ENCODE results near the gene IFNAR1. TPM values are rescaled to one million over a fixed set of nuclear protein-coding genes. Genes with fewer than 3 reads are reported as not detected.

The IFNAR1 gene
- polyA plus RNA-seq, 3 donors: 16.8 to 95.3 (median 56.2) TPM

GRCh38 chr21:33388188-33388587 lies 63.4 kb downstream of the IFNAR1 start:
- peaks cover 17% of the 10 kb centered on the region for H3K79me2 ChIP-seq (ENCODE audit: insufficient read depth, low read length)
- H3K4me2 ChIP-seq (replicated peaks; ENCODE audit: extremely low read depth, low read length, poor library complexity, severe bottlenecking): peak overlapping the region; percentile 28
- H3K27ac ChIP-seq (ENCODE audit: low read depth in 1 of 2, low read length in 2 of 2): peak overlapping the region; percentile 82 to 92
- no CpG with 5 or more reads among the region's 4 CpGs for WGBS (ENCODE audit: insufficient coverage)
- no peaks in the 10 kb centered on the region for H3K27me3 Mint-ChIP-seq (ENCODE audit: low read depth in 3 of 3)
- DNase-seq: peak; percentile 77 to 95 (median 91)
- H2AFZ ChIP-seq (ENCODE audit: insufficient read depth, low read depth, low read length, poor library complexity, severe bottlenecking): no peak overlapping the region
- peaks cover 94 to 100% of the 10 kb centered on the region in 2 donors for H3K4me1 ChIP-seq (ENCODE audit: control insufficient read depth in 1 of 2, insufficient read depth in 2 of 2, low read length in 2 of 2)
- H3K4me1 Mint-ChIP-seq: peaks cover 87% of the 10 kb centered on the region
- H3K36me3 ChIP-seq (replicated peaks in 1 of 2; ENCODE audit: control insufficient read depth in 1 of 2, insufficient read depth in 2 of 2, low read length in 2 of 2): no peaks in the 10 kb centered on the region
- peak overlapping the region in 1 of 3 experiments; percentile 6 for H3K4me3 ChIP-seq (replicated peaks in 1 of 3; ENCODE audit: low read depth in 2 of 3, low read length in 3 of 3)
- H3K4me3 Mint-ChIP-seq: peak overlapping the region in 1 of 2 donors; percentile 54
- no peaks in the 10 kb centered on the region for H4K20me1 ChIP-seq (ENCODE audit: insufficient read depth, low read length)
- H3K9me3 Mint-ChIP-seq: peaks cover 0 to 2% (median 0%) of the 10 kb centered on the region in 7 donors
- no peak for TF ChIP-seq CTCF (IDR thresholded peaks at IDR 0.05)
- intact Hi-C loops (cut with micrococcal nuclease): no loop called here
- H3K9me3 ChIP-seq (replicated peaks in 1 of 2; ENCODE audit: control insufficient read depth in 1 of 2, insufficient read depth in 1 of 2, low read length in 2 of 2): no peaks in the 10 kb centered on the region
- H3K36me3 Mint-ChIP-seq: peaks cover 3 to 4% of the 10 kb centered on the region in 2 donors
- peak overlapping the region; percentile 35 for H3K9ac ChIP-seq (ENCODE audit: insufficient read depth, low read length, poor library complexity, severe bottlenecking)
- no peaks in the 10 kb centered on the region for H3K27me3 ChIP-seq (ENCODE audit: control insufficient read depth in 2 of 2, insufficient read depth in 2 of 2, low read length in 2 of 2)
- peak overlapping the region; percentile 97 to 100 (median 99) for H3K27ac Mint-ChIP-seq

- Histone ChIP-seq H3K9me3 (replicated peaks in 1 of 2; ENCODE audit: control insufficient read depth in 1 of 2, insufficient read depth in 1 of 2, low read length in 2 of 2) (no peaks in the 10 kb centered on the region), H3K4me2 (replicated peaks; ENCODE audit: extremely low read depth, low read length, poor library complexity, severe bottlenecking) (no peak overlapping the region), H2AFZ (ENCODE audit: insufficient read depth, low read depth, low read length, poor library complexity, severe bottlenecking) (no peak overlapping the region), H3K4me3 (replicated peaks in 1 of 3; ENCODE audit: low read depth in 2 of 3, low read length in 3 of 3) (no peak overlapping the region), H3K36me3 (replicated peaks in 1 of 2; ENCODE audit: control insufficient read depth in 1 of 2, insufficient read depth in 2 of 2, low read length in 2 of 2) (no peaks in the 10 kb centered on the region), H3K27me3 (ENCODE audit: control insufficient read depth in 2 of 2, insufficient read depth in 2 of 2, low read length in 2 of 2) (no peaks in the 10 kb centered on the region), H3K27ac (ENCODE audit: low read depth in 1 of 2, low read length in 2 of 2) (peak overlapping the region; percentile 87 to 92), H3K9ac (ENCODE audit: insufficient read depth, low read length, poor library complexity, severe bottlenecking) (no peak overlapping the region), H3K4me1 (ENCODE audit: control insufficient read depth in 1 of 2, insufficient read depth in 2 of 2, low read length in 2 of 2) (peaks cover 92 to 100% of the 10 kb centered on the region in 2 donors), H4K20me1 (ENCODE audit: insufficient read depth, low read length) (no peaks in the 10 kb centered on the region), H3K79me2 (ENCODE audit: insufficient read depth, low read length) (peaks cover 18% of the 10 kb centered on the region)
- no peak for TF ChIP-seq CTCF (IDR thresholded peaks at IDR 0.05)
- Mint-ChIP-seq H3K27me3 (ENCODE audit: low read depth in 3 of 3) (no peaks in the 10 kb centered on the region), H3K4me3 (no peak overlapping the region), H3K4me1 (peaks cover 88% of the 10 kb centered on the region), H3K9me3 (peaks cover 0 to 3% (median 0%) of the 10 kb centered on the region in 7 donors), H3K27ac (peak overlapping the region; percentile 74 to 99 (median 97)), H3K36me3 (peaks cover 3 to 6% of the 10 kb centered on the region in 2 donors)
- whole genome bisulfite sequencing (ENCODE audit: insufficient coverage): no CpG with 5 or more reads among the region's 5 CpGs
- intact Hi-C loops (cut with micrococcal nuclease): no loop called here
- no peak for DNase-seq
Measured at GRCh38 chr21:33390479-33390878, 65.7 kb downstream of the IFNAR1 start.
